G401 (cell line): ENCODE data around the gene RPS6KA3. TPM values are rescaled to one million over a fixed set of nuclear protein-coding genes. Genes with fewer than 3 reads are reported as not detected.

ENCODE experiments used
- DNase-seq: peaks from one replicate; pipeline ENCODE4 v3.0.0-alpha.2; 2015; ENCODE audit warnings: low spot score
- in situ Hi-C: cut with HindIII; loops from 2 replicates; pipeline ENCODE4 v1.10.0; 2016; ENCODE audit warnings: low sequenced_read_pairs, mixed read lengths
- total RNA-seq: library from RNA; depleted of rRNA; stranded (reverse); fragments of >200 nt; shearing (Covaris generic); gene quantifications from 2 replicates; pipeline ENCODE4 v1.2.3, GENCODE V29; 2014; rRNA removed

RPS6KA3 gene
- total RNA-seq, result 8.2 and 15.4 TPM in 2 replicates

DNA sequence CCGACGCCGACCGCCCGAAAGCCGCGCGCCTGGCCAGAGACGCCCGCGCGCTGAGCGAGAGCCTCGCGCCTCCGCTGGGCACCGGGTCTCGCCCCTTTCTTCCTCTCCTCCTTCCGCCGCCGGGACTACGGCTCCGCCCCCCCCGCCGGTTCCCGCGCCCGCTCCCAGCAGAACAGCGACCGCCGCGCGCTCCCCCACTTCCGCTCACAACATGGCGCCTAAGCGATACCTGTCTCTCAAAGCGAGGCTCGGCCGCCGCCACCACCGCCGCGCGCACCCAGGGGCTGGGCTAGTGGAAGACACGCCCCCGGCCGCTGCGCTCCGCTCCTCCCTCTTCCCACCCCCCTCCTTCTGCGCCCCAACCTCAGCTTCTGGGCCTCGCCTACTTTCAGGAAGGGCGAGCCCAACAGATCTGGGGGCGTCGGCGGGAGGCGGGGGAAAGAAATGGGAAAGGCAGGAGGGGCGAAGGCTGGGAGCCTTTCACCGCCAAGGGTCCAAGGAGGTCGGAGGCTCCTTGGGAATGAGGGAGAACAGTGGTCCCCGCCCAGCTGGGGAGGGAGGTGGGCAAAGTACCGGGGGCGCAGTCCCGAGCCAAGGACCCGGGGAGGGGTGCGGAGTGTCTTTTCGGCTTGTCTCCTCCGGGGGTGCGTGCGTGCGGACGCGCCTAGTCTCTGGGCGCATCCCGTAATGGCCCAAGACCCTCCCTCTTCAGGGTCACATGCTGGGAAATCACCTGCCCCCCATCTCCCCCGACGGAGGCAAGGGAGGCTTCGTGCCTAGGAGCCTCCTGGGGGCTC, at the start of gene RPS6KA3:
TSS of gene RPS6KA3 (minus strand) at position 100 of the 797 bp plus-strand sequence. CDS start 277 bp downstream, outside the sequence.
- DNase-seq, result peak; percentile 88
- in situ Hi-C loops, result no loop called here

DNA sequence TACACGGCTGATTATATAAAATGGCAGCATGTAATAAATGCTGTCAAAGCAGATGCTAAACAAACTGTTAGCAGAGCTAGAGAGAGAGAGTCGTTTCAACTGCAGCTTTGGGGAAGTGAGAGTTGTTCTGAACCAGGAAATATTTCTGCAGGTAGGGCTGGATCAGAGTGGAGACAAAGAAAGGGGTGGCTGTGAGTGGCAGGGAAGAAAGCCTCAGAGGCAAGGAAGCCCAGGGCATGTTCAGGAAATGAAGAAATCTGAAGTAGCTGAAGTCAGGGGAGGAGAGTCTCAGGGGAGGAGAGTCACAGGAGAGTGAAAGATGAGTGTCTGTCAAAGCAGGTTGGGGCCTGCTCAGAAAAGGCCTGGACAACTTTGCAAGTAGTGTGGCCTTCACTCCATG, 48.4 kb upstream of the RPS6KA3 start:
- in situ Hi-C loops, result no loop called here
- no peak for DNase-seq

DNA sequence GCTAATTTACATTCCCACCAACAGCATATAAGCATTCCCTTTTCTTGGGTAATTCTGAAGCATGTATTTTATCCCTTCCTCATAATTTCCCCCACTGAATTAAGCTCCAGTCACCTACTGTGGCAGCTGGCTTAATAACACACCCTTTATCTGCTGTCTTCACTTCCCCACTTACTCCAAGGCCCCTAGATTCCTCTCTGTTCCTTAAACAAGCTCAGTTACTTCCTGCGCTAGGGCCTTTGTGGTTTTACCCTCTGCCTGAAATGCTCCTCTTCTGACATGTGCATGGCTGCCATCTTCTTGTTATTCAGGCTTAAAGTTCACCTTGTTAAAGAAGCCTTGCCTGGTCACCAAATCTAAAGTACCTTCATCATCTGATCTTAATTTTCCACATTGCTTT, 47.2 kb upstream of the RPS6KA3 start:
- no peak for DNase-seq
- in situ Hi-C loops, result no loop called here

DNA sequence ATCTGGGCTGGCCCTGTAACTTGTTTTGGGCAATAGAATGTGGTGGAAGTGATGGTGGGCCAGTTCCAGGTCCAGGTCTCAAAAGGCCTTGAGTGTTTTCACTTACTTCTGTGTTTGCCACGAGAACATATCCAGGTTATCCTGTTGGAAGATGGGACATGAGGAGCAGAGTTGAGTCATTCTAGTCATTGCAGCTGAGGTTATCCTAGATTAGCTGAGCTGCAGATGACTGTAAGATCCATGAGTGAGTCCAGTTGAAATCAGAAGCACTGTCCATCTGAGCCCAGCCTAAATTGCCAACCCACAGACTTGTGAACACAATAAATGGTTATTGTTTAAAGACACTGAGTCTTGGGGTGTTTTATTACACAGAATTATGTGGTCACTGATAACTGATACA, 45.3 kb upstream of the RPS6KA3 start:
- DNase-seq, result no peak

GRCh38 chrX:20311505-20311904, 44.8 kb upstream of the RPS6KA3 start:
- DNase-seq, result no peak
- in situ Hi-C loops, result no loop called here

More for the DNA sequence above, 45.3 kb upstream of the RPS6KA3 start:
- in situ Hi-C loops, result no loop called here

DNA sequence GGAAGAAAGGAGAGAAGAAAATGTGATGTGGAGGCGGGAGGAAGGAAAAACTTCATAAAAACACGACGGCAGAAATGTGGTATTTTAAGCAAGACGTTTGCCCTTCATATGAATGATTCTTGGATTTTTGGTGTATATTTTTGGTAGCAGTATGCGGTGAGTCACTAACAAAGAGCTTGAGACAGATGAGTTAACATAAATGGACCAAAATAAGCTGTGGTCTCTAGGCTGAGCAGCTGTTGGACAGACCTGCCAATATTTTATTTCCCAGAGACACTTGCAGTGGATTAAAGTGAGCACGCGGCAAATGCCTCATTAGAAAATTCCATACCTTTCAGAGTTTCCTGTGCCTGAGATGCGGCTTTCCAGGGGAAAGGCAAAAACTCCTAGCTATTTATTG, 43.1 kb upstream of the RPS6KA3 start:
- DNase-seq, result no peak
- in situ Hi-C loops, result no loop called here

- in situ Hi-C loops, result no loop called here
- no peak for DNase-seq
Observed at GRCh38 chrX:20306668-20307067, 40.0 kb upstream of the RPS6KA3 start.

DNA sequence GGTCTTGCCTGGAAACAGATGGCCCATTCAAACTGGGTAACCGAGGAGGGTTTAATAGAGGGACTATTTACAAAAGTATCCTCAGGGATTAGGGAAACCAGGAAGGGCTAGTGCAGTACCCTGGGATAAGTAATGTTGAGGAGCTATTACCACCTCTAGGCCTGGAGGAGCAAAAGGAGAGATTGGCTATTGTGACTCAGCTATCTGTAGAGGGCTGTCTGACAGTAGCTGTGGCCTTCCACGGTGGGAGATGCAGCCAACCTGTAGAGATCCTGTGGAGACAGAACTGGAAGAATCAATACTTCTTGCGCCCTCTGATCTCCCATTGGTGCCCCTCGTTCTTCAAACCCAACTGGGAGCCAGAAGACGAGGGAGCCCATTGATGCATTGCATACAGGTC, 34.1 kb upstream of the RPS6KA3 start:
- in situ Hi-C loops, result no loop called here
- no peak for DNase-seq

- DNase-seq, result no peak
- in situ Hi-C loops, result no loop called here
Observed at GRCh38 chrX:20294957-20295356, 28.2 kb upstream of the RPS6KA3 start.

DNA sequence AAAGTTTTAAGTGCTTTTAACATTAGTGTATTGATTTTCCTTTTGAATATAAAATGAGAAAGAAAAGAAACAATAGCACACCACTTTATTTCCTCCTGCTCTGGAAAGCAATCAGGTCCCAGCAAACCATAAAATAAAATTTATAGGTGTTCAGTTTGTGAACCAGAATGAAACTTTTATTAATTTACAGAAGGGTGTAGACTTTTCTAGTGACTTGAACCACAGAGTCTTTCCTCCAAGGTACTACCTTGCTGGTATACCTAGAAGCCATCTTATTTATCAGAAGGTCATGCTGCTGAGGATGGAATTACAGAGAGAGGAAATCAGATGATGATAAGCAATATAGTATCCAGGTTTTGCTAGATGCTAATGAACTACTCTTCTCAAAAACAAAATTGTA, 27.6 kb upstream of the RPS6KA3 start:
- DNase-seq, result no peak
- in situ Hi-C loops, result no loop called here

GRCh38 chrX:20285511-20285910, 18.8 kb upstream of the RPS6KA3 start:
- in situ Hi-C loops, result no loop called here
- no peak for DNase-seq

GRCh38 chrX:20284992-20285391, 18.3 kb upstream of the RPS6KA3 start:
- in situ Hi-C loops, result no loop called here
- DNase-seq, result no peak

DNA sequence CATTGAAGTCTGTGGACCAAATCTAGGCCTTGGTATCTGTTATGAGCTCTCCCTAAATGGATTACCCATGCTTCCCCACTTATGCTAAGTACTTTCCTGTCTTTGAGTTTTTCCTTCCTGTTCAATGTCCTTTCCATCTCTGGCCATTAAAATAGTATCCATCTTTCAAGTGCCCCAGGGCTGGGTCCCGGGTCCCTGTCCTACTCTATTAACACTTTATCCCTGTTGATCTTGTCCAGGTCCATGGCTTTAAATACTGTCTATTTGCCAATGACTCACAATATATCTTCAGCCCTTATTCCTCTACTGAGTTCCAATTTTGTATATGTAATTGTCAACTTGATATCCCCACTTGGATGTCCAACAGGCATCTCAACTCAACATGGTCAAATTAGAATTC, 17.7 kb upstream of the RPS6KA3 start:
- DNase-seq, result no peak
- in situ Hi-C loops, result no loop called here

DNA sequence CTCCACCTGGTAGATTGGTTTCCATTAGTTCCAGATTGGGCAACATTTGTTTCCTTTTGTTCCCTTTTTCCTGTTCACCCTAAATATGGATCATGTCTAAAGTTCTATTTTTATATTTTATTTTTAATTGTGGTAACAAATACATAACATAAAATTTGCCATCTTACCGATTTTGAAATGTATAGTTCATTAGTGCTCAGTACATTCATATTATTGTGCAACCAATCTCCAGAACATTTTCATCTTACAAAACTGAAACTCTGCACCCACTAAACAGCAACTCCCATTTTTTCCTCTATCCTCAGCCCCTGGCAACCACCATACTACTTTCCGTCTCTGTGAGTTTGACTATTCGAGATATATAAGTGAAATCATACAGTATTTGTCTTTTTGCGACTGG, 14.2 kb upstream of the RPS6KA3 start:
- DNase-seq, result no peak
- in situ Hi-C loops, result no loop called here

GRCh38 chrX:20274121-20274520, 7.4 kb upstream of the RPS6KA3 start:
- DNase-seq, result no peak
- in situ Hi-C loops, result no loop called here

GRCh38 chrX:20271730-20272129, 5.0 kb upstream of the RPS6KA3 start:
- DNase-seq, result no peak
- in situ Hi-C loops, result no loop called here

- no peak for DNase-seq
- in situ Hi-C loops, result no loop called here
Observed at GRCh38 chrX:20271186-20271585, 4.5 kb upstream of the RPS6KA3 start.

DNA sequence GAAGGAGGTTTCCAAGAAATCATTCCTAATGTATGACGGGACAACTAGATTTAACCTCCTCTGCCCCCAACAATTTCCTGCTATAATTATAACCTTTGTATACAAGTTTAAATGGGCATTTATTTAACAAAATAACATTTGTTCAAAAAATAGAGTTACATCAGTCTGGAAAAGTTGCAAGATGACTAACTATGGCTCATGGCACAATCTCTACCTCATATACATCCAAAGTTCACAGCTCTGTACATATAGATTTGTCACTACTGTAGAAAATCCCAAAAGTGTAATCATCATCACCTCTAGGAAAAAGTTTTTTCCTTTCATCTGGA, 3.8 kb upstream of the RPS6KA3 start:
- in situ Hi-C loops, result no loop called here
- no peak for DNase-seq

GRCh38 chrX:20269848-20270561, 3.3 kb upstream of the RPS6KA3 start:
- in situ Hi-C loops, result no loop called here
- DNase-seq, result no peak

GRCh38 chrX:20267931-20268701, 1.4 kb upstream of the RPS6KA3 start:
- DNase-seq, result peak; percentile 58
- in situ Hi-C loops, result no loop called here
